ENCODE measurements around the gene ZNF776.
A peak's percentile ranks its signal among the peaks of the same experiment; 100 is the strongest.

ZNF776 gene

DNA sequence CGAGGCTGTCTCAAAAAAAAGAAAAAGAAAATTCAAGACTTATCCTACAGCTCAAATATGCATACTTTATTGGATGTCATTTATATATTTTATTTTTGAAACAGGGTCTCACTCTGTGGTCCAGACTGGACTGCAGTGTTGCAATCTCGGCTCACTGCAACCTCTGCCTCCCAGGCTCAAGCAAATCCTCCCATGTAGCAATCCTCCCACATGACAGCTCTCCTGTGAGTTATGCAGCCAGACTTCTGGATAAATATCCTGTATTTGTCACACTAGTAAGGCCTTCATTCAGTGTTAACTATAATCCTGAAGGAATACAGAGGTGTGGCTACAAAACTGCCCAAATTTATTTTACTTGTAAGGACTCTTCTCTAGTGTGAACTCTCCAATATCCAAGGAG, 60.9 kb downstream of the ZNF776 start:
- no CpG with 5 or more reads among the region's 2 CpGs for WGBS (ENCODE audit: extremely low coverage, insufficient coverage, insufficient read length)
- Histone ChIP-seq H2AK5ac (ENCODE audit: low read length) (no peak overlapping the region), H3K36me3 (ENCODE audit: control insufficient read depth in 1 of 2, insufficient read depth in 2 of 2, low read length in 2 of 2) (peaks cover 21 to 34% of the 10 kb centered on the region in 2 experiments), H2BK120ac (ENCODE audit: insufficient read depth, low read length, poor library complexity) (no peak overlapping the region), H3K18ac (ENCODE audit: low read length) (no peak overlapping the region), H2BK5ac (ENCODE audit: low read depth, low read length, poor library complexity) (no peak overlapping the region), H3K4me1 (ENCODE audit: control insufficient read depth in 1 of 2, insufficient read depth in 2 of 2, low read length in 2 of 2) (peaks cover 16% of the 10 kb centered on the region in 2 experiments), H3K4me3 (ENCODE audit: low read depth, low read length) (no peak overlapping the region), H3K14ac (ENCODE audit: low read length) (no peak overlapping the region), H2BK12ac (ENCODE audit: low read length) (no peak overlapping the region), H3K23ac (ENCODE audit: low read length) (no peak overlapping the region), H4K12ac (ENCODE audit: low read depth, low read length) (no peak overlapping the region), H3K4ac (ENCODE audit: low read depth, low read length) (no peak overlapping the region), H3K4me2 (ENCODE audit: low read length) (no peak overlapping the region), H3K27me3 (ENCODE audit: insufficient read depth, low read length) (no peaks in the 10 kb centered on the region), H2AFZ (ENCODE audit: insufficient read depth, low read length, poor library complexity) (no peak overlapping the region), H3K9me3 (ENCODE audit: insufficient read depth, low read depth, low read length) (no peaks in the 10 kb centered on the region), H4K91ac (ENCODE audit: low read depth, low read length) (no peak overlapping the region), H4K8ac (ENCODE audit: low read depth, low read length) (no peak overlapping the region), H3K79me1 (ENCODE audit: low read length) (peaks cover 15% of the 10 kb centered on the region), H3K27ac (ENCODE audit: low read depth, low read length) (no peak overlapping the region), H3K9ac (ENCODE audit: low read length) (no peak overlapping the region), H3K79me2 (ENCODE audit: control insufficient read depth, insufficient read depth, low read length, poor library complexity) (peaks cover 1% of the 10 kb centered on the region)
- peak; percentile 67 to 78 for DNase-seq
